GM19372 (cell line): ENCODE data around the gene EIF4A2.
"Not testable (repeated sequence)": the region's sequence is repeated elsewhere in the genome, so short reads cannot be mapped to it uniquely, and the experiment has no call there.

Source experiments
- ATAC-seq: cut with Tn5 transposase; IDR thresholded peaks from one replicate; pipeline ENCODE4 v1.9.1; 2021; ENCODE audit warnings: mild to moderate bottlenecking, low read depth, moderate library complexity; ENCODE audit not compliant: unreplicated experiment

EIF4A2 gene

GRCh38 chr3:186784820-186785494 lies 1.6 kb downstream of the EIF4A2 start:
- ATAC-seq: no peak

GRCh38 chr3:186785495-186786018 lies 2.2 kb downstream of the EIF4A2 start:
- no peak for ATAC-seq

- no peak for ATAC-seq
These were observed 3.5 kb downstream of the EIF4A2 start for GRCh38 chr3:186786922-186787321.

- ATAC-seq: no peak
These were observed 4.5 kb downstream of the EIF4A2 start for GRCh38 chr3:186787642-186788481.

GRCh38 chr3:186788482-186789370 lies 5.3 kb downstream of the EIF4A2 start:
- no peak for ATAC-seq

DNA sequence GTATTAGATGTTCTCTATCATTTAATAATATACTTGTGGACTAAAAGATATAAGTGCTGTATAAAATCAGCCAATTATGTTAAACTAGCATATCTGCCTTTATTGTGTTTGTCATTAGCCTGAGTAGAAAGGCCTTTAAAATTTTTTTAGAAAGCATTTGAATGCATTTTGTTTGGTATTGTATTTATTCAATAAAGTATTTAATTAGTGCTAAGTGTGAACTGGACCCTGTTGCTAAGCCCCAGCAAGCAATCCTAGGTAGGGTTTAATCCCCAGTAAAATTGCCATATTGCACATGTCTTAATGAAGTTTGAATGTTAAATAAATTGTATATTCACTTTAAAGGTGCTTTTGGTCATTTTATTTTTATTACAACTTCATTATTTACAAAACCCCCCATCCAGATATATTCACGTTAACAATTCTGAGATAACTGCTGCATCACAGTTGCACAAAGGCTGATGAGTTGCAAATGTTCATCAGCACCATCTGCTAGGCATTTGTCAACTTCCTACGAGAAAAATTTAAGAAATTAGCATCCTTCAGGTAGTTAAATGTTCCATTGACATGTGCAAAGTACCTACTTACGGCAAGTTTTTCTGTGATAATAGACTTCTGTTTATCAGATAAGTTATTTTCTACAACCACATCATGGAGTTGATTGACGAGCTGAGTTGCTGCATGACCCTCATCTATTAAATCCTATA lies 6.3 kb downstream of the EIF4A2 start:
- no peak for ATAC-seq

DNA sequence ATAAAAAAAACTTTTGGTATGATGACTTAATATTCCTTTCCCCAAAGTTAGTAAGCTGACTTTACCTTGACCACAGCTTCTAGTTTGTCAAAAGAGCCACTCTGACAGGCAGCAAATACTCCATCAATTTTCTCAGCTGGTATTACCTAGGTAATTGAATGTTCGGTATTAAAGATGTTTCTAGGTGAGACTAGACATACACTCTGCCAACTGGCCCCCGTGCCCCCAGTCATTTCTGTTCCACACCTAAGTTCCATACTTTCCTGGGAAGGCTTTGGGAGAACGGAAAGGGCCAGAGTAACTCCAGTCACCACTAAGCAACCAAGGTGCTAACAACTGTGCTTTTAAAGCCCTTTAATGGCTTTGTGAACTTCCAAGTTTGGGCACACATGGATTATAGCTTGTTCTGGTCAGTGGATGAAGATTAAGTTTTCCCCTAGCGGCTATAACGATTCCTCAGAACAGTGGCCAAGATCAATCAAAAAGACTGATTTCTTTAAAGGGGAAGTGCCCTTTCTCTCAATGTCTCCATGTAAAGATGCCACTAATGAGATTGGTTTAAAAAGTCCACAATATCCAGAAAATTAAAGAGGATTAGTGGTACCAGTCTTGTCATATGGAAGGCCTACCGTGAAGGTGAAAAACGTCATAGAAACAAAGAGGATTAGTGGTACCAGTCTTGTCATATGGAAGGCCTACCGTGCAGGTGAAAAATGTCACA lies 7.0 kb downstream of the EIF4A2 start:
- no peak for ATAC-seq

DNA sequence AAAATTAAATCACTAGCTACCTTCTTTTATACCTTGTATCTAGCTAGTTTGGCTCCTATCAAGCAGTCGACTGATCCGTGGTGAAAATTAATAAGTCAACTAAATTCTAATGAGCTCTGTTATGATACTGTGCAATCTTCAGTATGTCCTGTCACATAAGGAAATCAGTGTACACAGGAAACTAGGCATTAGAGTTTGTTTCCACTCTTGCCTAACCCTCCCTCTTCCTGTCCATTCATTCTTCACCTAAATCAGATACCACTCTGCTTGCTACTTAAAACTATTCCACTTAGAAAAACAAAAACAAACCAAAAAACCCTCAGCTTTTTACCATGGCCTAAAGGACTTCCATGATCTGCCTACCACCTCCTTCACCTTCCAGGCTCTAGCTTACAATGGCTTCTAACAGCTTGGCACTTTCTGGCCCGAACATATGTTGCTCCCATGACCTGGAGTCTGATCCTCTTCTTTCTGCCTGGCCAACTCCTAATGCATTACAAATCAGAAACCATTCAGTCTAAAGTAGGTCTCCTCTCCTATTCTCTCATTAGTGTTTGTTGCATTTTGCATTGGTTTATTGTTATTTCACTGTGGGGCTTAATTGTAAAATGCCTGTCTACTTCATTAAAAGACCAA lies 15.0 kb downstream of the EIF4A2 start:
- no peak for ATAC-seq

DNA sequence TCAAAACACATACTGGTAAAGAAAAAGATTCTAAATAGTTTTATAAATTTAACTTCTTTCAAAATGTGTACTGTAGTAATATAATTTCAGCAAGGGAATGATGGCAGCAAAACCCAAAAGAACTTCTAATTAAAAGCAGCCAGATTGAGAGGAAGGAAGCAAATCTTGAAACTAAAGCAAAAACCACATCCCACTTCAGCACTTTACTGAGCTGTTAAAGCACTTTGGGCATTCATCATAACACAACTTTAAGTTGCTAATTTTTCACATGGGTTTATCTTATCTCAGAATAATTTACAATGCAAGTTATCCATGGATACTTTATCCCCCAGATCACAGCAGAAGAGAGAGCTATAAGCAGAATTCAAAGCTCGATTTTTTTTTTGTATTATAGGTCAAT lies 16.9 kb downstream of the EIF4A2 start:
- ATAC-seq: no peak

DNA sequence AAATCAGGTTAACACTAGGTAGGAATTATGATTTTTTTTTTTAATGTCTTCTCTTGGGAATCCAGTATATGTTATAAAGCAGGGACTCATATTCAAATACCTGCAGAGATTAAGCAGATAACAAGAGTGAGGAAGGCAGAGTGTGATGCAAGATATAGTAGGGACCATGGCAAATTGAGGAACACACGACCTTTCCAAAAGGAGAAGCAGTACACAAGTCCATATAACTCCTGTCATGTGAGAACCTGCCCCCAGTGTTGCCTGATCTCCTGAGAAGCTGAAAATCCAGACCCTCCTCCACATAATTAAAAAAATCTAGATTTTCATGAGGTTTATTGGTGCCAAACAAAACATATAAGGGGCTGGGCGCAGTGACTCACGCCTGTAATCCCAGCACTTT lies 19.3 kb downstream of the EIF4A2 start:
- ATAC-seq: no peak

DNA sequence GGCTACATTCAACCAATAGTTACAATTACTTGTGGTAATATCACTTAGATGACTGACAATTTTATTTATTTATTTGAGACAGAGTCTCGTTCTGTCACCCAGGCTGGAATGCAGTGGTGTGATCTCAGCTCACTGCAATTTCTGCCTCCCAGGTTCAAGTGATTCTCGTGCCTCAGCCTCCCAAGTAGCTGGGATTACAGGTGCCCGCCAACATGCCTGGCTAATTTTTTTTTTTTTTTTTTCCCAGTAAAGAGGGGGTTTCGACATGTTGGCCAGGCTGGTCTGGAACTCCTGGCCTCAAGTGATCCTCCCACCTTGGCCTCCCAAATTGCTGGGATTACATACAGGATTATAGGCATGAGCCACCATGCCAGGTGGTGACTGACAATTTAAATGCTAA lies 20.1 kb downstream of the EIF4A2 start:
- ATAC-seq: not testable (repeated sequence)

- ATAC-seq: peak; percentile 87
These were observed 23.0 kb downstream of the EIF4A2 start, which contains the start of gene RFC4 for GRCh38 chr3:186806089-186807055. TSS of gene RFC4 (minus strand) at chr3:186806482. CDS start at chr3:186804713, 1,769 bp downstream.

DNA sequence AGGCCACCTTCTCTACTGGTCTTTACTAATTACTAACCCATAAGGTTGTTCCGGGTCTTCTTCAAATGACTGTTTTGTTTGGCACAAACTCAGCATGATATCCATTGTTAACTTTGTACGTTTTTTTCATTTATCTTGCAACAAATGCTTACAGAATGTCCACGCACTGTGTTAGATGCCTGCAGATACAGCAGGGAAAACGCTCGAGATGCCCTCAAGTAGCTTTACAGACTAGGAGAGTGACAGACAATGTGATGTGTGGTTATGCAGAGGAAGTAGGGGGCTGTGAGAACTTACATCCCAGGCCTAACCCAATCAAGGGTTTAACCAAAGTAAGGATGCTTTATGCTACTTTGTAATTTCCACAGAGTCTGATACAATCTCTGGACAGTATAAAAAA lies 23.9 kb downstream of the EIF4A2 start:
- no peak for ATAC-seq

- no peak for ATAC-seq
These were observed 27.1 kb downstream of the EIF4A2 start for GRCh38 chr3:186810336-186810996.

GRCh38 chr3:186811313-186811712 lies 27.9 kb downstream of the EIF4A2 start:
- ATAC-seq: not testable (repeated sequence)

DNA sequence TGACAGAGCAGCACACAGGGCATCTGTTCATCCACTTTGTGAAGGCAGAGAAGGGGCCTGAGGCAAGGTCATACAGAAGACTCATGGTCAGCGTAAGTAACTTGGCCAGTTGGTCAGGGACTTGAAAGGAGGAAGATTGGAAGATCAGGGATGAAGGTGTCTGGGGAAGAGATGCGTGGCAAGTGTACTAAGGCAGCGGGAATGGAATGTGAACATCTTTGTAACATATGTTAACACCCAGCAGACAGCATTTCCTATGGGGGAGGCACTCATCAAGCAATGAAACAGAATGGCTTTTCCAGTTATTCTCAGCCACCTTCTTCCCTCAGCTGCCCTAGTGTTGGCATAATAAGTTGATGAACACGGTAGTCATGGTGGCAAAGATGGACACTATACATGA lies 30.7 kb downstream of the EIF4A2 start:
- ATAC-seq: no peak

DNA sequence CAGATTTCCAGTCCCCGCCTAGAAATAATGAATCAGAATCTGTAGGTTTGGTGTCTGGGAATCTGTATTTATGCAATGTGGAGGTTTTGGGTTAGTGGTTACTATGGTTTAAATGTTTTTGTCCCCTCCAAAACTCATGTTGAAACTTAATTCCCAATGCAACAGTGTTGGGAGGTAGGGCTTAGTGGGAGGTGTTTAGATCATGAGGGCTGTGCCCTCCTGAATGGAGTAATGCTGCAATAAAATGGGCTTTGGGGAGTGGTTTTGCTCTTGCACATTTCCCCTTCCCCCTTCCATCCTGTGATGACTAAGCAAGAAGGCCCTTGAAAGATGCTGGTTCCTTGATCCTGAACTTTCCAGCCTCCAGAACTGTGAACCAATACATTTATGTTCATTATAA lies 32.1 kb downstream of the EIF4A2 start:
- ATAC-seq: no peak
